ENCODE data around the gene SCAP.

The SCAP gene

DNA sequence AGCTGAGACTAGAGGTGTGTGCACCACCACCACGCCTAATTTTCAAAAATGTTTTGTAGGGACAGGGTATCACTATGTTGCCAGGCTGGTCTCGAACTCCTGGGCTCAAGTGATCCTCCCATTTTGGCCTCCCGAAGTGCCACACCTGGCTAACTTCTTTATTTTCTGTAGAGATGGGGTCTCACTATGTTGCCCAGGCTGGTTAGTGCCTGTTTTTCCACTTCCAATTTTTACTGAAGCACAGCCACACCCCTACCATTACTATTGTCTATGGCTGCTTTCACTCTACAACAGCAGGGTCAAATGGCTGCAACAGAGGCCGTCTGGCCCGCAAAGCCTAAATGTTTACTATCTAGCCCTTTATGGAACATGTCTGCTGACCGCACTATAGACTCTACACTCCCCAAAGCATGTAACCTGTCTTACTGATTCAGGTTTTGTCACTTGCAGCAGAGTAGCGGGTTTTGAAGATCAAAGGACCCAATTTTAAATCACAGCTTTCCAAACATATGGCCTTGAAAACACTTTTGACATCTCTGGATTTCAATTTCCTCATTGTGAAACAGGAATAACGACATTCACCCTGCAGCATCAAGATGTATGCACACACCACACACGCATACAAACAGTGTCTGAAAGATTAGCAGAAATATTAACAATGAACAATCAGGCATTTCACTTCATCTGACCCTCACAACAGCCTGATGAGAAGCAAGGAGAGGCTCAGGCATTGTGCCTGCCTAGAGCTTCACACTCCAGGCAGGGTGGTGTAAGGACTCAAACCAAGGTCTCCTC is 46.1 kb downstream of the SCAP start:
- no peak for DNase-seq

DNA sequence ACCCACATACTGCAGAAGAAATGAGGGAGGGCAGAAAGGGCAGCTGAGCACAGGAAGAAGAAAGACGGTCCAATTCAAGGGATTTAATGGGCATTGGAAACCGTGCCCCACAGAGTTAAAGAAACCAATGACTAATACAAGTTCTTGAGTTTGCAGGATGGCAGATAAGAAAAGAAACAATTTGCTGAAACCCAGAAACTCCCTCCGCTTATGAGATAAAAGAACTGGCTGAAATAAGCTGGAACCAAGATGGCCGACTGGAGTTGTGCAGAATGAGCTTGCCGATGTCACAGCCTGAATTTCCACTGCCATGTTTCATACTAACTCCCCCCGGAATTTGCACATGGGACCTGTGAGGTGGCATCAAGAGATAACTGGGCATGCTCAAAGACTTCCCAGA is 47.1 kb downstream of the SCAP start:
- no peak for DNase-seq

DNA sequence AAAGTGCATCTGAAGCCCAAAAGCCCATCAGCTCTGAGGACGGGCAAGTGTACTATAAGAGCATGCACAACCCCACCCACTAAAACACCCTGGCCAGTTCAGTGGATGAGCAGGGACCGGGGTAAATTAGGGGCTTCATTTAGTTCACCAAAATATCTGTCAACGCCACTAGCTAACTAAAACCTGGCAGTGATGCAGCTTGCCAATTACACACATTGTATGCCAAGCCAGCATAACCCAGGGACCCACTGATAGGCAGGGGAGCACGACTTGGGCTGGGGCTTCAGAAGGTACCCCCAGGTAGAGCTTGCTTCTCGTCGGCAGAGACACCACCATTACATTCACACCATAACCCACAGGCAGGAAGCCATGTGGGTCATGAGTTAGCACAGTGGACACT is 47.9 kb downstream of the SCAP start:
- DNase-seq = no peak

DNA sequence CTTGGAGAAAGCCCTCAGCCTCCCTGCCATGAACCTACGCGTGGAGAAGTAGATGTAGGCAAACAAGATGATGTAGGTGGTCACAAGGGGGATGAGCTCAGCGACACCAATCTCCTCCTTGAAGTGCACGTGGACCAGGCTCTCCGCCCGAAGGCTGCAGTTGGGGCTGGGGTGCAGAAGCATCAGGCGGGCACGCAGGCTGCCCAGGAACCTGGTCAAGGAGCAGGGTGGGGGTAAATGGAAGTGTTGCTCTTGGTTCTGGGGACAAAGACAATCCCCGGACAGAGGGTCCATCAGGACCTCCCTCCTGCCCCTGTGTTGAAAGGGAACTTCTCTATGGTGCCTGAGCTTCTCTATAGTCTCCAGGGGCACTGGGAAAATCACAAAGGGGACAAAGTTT is 49.8 kb downstream of the SCAP start:
- DNase-seq = no peak

DNA sequence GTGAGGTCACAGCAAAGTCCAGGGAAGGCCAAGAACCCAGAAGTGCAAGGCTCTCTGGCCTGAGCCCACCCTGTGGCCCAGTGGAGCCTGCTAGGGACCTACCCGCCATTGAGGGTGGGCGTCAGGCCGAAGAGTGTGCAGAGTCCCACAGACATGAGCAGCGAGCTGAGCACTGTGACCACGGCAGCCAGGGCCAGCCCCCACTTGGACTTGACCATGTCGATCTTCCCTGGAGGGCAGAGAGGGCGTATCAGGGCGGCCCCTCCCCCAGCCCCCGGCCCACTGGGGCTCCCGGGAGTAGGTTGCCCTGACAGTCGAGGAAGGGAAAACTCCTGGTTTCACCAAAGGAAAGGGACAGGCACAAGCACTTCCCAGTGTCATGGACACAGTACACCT is 50.4 kb downstream of the SCAP start:
- DNase-seq = no peak

DNA sequence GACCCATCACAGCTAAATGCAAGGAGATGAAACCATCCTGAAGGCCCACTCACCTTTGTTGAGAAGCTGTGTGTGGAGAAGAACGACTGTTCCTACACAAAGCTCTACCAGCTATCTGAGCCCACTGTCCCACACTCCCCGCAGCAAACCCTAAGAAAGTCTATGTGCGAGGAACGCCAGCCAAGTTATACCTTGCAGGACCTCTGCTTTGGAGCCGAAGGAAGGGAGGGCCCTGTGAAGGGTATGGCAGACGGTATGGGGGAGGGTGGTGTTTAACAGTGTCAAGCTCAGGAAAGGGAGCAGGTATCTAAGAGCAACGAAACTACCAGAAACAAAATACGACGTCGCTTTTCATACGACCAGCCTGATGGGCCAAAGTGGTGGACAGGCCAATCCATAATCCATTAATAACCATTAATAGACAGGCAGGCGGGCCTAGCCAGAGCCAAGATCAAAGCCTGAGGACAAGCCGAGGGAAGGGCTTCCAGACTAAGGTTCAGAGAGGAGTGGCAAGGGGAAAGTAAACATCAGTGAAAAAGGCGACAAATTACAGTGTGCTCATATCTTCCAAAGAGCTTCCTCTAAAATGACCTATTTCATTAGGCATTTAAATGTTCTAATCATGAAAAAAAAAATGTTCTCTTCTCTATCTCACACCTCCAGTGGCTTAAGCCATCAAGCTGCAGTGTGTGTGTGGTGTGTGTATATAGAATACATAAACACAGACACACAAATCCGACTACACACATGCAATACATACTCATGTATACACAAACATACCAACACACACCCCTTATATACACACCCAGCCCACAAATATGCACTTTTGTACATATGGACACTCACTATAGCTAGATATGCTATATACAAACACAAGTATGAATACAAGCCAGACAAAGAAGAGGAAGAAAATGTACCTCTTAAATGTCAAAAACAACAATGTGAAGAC is 51.0 kb downstream of the SCAP start:
- no peak for DNase-seq

DNA sequence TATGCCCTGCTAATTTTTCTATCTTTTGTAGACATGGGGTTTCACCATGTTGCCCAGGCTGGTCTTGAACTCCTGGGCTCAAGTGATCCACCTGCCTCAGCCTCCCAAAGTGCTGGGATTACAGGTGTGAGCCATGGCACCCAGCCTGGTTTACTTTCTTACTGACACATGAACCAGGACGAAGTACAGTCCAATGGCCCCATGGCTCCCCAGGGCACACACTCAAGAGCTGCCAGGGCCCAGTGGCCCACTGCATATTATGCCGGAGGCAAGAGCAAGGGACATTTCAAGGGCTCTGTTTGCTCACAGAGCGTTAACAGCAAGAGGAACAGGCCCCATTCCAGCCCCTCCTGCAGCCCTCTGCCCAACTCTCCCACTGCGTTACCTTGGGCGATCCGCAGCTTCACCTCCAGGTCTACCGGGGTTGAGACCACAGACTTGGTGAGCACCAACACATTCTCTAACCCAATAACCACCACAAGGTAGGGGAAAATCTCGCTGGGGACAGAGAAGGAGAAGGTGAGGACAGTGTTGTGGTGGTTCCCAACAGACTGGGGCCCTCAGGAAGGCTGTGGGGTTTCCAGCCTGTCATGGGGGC is 52.1 kb downstream of the SCAP start:
- no peak for DNase-seq

DNA sequence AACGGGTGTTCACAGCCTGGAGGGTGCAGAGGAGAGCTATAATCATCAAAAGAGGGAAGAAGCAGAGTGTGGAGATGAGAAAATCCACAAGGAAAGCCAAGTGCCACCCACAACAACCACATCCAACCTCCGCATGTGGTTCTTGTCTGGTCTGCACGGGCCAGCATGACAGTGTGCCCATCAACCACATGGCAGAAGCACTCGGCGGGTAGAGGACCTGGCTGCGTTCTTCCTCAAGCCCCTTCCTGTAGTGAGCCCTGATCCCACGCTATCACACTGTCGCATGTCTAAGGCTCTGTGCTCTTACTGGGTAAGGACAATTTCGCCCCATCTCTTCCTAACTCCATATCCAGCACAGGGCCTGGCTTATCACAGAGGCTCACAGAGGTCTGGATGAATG is 53.0 kb downstream of the SCAP start:
- no peak for DNase-seq

DNA sequence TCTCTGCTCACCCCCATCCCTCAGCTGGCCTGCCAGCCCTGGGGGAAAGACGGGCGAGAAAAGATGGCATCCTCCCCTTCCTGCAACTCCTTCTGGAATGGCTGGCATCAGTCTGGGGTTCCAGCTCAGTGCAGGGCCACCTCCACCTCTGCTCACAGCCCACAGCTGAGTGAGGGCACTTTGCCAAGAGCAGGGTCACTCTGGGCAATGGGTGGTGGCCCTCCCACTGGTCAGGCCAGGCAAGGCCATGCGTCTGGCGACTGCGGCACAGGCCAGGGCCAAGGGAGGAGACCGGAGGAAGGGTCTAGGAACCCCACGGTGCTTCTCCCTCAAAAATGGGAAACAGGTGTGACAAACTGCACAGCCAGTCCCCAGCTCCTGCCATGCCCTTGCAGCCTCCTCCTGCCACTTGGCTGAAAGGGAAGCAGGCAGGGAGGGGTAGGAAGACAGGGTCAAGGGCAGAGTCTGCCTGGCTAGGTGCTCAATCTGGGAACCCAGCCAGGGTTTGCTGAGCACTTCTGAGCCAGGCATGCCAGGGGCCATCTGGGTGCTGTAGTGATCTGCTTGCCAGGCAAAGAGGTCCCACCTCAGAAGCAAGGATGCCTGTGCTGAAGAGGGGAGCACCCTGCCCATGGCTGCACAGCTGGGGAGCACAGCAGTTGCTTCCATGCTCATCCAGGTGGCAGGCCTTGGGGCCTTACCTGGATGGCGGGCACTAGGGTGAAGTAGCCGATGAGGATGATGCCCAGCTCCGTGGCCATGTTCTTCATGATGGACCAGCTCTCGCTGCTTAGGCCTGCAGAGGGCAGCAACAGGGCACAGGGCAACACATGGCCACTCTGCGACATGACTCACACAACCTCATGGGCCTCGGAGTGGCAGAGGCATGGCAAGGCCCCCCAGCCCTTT is 53.7 kb downstream of the SCAP start:
- no peak for DNase-seq

DNA sequence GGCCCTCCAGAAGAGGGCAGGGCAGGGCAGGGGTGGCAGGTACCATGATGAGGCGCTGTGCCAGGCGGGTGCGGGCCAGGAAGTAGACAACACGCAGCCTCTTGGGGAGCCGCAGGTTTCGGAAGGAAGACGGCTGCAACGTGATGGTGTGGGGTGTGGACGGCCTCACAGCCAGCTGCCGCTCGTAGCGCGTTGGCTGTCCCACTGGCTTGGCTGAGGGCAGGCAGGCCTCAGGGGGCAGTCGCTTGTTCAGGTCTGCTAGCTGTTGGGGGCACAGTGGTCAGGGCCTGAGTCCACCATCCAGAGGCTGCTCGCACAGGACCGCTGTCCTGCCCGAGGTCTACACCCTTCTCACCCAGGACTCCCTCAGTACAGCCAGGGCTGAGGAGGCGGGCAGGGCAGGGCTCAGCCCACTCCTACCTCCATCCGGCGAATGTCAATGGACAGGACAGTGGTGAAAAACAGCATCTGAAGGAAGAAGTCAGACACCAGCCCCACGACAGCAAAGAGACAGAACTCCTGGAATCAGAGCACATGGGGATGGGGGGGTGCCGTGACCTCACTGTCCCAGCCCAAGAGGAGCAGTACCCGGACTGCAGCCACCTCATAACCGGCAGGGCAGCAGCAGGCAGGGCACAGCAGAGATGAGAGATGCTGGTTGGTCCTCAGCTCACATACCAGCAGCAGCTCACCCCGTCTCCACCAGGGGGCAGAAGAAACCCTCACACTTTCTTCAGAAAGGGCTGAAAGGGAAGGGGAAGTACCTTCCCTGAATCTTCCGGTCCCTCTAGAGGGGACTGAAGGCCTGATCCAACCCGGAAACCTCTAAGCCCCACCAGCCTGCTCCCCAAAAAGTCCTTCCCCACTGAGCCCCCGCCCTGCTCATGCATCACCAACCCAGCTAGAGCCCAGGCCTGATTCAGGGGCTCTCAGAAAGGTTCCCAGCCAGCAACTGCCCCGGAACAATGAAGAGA is 54.9 kb downstream of the SCAP start:
- peak; percentile 87 for DNase-seq

DNA sequence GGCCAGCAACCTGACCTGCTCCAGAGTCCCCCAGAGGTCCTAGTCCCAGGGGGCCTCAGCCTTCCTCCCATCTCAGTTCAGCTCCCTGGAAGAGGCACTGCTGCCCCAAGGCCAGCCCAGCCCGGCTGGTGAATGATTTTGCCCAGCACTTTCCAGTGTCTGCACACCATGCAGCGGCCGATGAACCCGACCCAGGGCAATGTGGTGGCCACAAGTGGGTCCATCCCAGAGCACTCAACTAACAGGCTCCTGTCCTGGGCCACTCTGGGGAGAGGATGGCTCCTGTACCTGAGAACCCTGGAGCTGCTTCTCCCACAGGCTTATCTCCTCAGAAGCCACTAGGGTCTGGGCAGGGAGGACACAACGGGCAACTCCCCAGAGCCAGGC is 55.7 kb downstream of the SCAP start:
- DNase-seq = no peak

DNA sequence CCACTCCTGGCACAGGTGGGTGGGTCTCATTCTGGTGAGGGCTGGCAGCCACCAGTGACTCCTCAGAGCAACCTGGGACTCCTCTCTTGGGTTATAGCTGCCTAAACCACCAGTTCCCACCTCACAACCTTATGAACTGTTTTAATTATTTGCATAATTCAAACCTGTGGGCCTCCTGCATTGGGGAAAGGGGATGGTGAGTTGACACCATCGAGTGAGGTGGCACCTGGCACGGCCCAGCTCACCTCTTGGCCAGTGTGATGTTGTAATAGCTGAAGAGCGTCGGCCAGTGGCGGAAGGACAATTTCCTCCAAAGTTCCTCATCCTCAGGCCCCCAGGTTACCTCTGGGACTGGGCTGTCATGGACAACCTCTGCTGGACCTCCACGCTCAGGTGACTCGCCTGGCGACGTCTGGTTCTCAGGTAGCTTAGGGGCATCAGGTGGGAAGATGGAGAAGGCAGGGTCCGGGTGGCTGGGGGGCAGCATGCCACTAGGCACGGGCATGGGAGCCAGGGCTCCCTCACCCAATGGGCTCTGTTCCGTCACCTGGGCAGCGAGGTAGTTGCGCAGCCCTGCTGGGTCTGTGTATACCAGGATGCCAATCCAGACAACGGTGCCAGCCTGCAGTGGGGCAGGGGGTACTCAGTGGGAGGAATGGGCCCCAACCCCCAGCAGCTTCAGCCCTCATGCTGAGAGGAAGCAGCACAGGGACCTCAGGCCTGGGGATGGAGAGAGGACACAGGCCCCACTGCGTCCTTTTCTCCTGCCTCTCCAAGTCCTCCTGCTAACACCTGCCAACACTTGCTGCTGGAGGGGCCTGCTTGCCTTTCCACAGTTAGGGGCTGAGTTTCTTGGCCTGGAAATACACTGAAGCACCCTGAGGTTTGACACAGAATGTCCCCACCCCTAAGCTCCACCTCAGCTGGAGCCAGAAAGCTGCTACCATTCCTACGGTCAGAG is 56.4 kb downstream of the SCAP start:
- DNase-seq = no peak

DNA sequence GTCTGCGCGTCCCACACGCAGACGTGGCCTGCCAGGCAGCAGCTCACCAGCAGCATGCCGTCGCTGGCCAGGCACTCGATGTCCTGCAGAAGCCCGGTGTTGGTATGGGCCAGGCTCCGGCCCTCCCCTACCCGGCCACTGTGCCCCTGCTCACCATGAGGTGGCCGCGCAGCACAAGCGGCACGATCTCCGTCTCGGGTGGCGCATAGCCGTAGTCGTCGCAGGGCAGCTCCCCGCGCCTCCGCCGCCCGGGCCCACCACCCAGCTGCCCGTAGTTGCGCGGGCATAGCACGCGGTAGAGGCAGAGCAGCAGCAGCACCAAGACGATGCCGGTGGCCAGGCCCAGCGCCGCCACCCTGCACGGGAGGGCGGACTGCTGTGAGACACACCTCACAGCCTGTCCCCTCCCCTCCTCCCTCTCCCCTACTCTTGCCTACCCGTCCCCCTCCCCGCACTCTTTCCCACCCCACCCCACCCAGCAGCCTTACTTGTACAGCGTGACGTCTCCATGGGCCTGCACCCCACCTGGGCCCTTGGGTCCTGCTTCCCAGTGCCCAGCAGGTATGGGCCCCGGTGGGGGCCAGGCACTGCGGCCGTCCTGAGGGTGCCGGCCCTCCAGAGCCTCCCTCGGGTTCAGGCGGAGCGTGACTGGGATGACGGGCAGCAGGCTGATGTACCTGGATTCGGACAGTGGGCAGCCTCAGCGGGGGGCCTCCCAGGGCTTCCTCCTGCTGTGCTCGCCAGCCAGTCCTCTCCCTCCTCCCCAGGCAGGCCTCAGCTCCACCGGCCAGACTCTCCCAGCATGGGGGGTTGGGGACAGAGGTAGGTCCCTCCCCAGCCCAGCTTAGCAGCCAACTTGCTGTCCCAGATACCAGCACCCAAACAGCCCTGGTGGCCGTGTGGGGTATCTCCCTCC is 57.3 kb downstream of the SCAP start:
- DNase-seq = no peak

DNA sequence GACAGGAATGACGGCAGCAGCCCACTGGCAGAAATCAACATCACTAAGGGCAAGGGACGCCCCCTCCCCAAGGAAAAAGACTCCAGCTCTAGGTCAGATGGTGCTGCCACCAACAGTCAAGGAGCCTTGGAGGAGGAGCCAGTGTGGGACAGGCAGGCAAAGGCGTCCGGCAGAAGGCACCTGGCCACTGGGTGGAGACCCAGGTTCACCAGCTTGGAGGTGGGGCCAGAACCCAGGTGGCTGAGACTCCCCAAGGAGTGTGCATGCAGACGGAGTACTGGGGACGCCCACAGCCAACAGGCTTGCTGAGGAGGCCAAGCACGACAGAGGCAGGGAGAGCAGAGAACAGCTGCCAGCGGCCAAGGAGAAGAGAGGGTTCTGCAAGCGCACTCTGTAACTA is 59.7 kb downstream of the SCAP start:
- DNase-seq = no peak

DNA sequence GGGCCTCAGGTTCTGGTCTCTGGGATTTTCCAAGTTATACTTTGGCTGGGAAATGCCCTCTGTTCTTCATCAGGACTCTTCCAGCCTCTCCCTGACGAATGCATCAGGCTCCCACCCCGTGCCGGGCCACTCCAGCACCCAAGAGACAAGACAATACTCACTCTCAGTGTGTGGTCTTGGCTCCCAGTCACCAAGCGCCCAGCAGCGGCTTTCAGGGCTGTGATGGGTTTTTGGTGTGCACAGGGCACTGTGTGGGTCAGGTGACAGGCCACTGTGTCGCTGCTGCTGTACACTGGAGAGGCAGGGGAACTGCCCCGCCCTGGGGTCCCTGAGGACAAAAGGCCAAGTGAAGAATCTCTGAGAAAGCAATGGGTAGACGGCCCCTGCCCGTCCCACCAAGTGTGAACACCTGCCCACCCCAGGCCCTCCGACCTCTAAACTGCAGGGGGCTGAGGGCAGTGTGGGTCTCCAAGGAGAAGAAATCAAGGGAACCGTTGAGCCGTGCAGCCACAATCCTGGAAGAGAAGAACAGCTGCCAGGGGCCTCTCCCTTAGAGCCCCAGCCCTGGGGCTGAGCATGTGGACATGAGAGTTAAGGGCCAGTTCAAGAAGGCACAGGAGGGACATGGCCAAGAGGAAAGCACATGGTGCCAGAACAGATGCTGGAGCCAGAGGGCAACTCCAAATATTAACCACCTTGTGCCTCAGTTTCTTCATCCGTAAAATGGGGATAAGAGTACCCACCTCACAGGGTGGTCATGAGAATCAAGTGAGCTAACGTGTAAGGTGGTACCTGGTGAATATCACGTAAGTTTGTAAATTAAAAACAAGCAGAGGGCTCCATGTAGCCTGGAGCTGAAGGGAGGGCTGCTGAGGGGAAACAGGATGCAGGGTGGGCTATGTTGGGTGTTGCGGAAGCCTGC is 60.8 kb downstream of the SCAP start:
- no peak for DNase-seq

DNA sequence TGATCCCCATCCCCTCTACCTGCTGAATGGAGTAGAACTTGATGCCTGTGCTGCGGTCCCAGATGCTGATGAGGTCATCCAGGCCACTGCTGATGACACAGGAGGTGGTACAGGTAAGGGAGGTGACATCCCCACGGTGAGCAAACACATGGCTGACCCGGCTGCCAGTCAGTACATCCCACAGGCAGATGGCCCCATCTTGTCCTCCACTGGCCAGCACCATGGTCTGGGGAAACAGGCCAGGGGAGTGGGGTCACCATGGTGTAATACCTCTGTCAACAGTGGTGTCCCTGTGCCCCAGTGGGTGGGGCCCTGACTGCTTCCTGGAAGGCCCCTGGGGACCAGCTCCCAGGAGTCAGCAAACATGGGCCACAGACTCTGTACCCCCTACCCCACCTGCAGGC is 61.6 kb downstream of the SCAP start:
- DNase-seq = no peak

DNA sequence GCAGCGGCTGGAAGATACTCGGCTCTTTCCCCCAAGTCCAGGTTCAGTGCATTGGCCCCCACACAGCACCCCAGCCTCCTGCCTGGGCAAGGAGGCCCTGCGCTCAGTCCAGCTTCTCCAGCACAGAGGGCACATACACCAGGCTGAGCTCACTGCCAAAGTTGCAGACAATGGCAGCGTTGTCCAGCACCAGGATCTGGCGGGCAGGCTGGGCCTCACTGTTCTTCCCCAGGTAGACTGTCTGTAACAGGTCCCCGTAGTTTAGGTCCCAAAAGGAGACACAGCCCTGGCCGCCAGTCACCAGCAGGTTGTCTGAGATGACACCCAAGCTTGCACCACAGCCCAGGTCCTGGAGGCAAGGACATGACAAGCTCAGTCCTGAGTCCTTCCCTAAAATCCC is 62.0 kb downstream of the SCAP start:
- DNase-seq = no peak

All from activated gamma-delta T cell treated with Interleukin-2 at 50 U/mL for 16 hours (primary cell).